ENCODE measurements around the gene AKAP1. TPM values are rescaled to one million over a fixed set of nuclear protein-coding genes. Genes with fewer than 3 reads are reported as not detected.

AKAP1 gene
- total RNA-seq, 2 experiments from 2014 or later, result 27.0 to 29.8 TPM

DNA sequence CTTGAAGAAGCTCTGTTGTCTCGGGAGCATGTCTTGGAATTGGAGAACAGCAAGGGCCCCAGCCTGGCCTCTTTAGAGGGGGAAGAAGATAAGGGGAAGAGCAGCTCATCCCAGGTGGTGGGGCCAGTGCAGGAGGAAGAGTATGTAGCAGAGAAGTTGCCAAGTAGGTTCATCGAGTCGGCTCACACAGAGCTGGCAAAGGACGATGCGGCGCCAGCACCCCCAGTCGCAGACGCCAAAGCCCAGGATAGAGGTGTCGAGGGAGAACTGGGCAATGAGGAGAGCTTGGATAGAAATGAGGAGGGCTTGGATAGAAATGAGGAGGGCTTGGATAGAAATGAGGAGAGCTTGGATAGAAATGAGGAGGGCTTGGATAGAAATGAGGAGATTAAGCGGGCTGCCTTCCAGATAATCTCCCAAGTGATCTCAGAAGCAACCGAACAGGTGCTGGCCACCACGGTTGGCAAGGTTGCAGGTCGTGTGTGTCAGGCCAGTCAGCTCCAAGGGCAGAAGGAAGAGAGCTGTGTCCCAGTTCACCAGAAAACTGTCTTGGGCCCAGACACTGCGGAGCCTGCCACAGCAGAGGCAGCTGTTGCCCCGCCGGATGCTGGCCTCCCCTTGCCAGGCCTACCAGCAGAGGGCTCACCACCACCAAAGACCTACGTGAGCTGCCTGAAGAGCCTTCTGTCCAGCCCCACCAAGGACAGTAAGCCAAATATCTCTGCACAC, 21.2 kb downstream of the AKAP1 start:
- CTCF ChIA-PET, result interaction anchor here (0.7 to 1.6 kb wide), 3 partner anchors 15 to 169 kb away, joined by 3 read pairs; no protein-coding TSS in a partner anchor
- no peak overlapping the region for H3K27ac Mint-ChIP-seq
- no peaks in the 10 kb centered on the region for H3K9me3 Mint-ChIP-seq (ENCODE audit: low read depth)
- peaks cover 9% of the 10 kb centered on the region for H3K36me3 Mint-ChIP-seq (ENCODE audit: low read depth)
- ATAC-seq (no peak), DNase-seq (no peak)
- POLR2A ChIA-PET, result no interaction called here
- H3K4me3 Mint-ChIP-seq, result no peak overlapping the region
- intact Hi-C loops (cut with DNase I, micrococcal nuclease), result no loop called here
- no peaks in the 10 kb centered on the region for H3K27me3 Mint-ChIP-seq
- peaks cover 8% of the 10 kb centered on the region for H3K4me1 Mint-ChIP-seq

DNA sequence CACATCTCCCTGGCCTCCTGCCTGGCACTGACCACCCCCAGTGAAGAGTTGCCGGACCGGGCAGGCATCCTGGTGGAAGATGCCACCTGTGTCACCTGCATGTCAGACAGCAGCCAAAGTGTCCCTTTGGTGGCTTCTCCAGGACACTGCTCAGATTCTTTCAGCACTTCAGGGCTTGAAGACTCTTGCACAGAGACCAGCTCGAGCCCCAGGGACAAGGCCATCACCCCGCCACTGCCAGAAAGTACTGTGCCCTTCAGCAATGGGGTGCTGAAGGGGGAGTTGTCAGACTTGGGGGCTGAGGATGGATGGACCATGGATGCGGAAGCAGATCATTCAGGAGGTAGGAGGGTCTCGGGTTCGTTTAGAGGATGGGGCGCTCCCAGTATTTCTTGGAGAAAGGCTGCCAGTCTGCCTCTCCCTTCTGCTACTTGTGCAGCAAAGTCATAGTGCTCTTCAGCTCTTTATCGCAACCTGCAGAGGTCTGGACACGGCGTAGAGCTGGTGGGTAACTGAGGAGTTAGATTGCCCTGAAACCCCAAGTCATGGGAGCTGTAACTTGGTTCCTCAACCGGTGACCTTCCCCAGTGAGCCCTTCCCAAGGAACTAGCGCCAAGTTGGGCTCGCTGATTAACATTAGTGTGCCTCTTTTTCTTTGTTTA, 21.9 kb downstream of the AKAP1 start:
- peaks cover 2% of the 10 kb centered on the region for H3K4me1 Mint-ChIP-seq
- peaks cover 9% of the 10 kb centered on the region for H3K36me3 Mint-ChIP-seq (ENCODE audit: low read depth)
- ChIA-PET CTCF (interaction anchor here (1.0 to 1.6 kb wide), 2 partner anchors 16 to 41 kb away, joined by 3 read pairs; no protein-coding TSS in a partner anchor), POLR2A (no interaction called here)
- ATAC-seq (no peak), DNase-seq (no peak)
- H3K4me3 Mint-ChIP-seq, result no peak overlapping the region
- intact Hi-C loops (cut with DNase I, micrococcal nuclease), result no loop called here
- no peaks in the 10 kb centered on the region for H3K27me3 Mint-ChIP-seq
- no peaks in the 10 kb centered on the region for H3K9me3 Mint-ChIP-seq (ENCODE audit: low read depth)
- no peak overlapping the region for H3K27ac Mint-ChIP-seq

DNA sequence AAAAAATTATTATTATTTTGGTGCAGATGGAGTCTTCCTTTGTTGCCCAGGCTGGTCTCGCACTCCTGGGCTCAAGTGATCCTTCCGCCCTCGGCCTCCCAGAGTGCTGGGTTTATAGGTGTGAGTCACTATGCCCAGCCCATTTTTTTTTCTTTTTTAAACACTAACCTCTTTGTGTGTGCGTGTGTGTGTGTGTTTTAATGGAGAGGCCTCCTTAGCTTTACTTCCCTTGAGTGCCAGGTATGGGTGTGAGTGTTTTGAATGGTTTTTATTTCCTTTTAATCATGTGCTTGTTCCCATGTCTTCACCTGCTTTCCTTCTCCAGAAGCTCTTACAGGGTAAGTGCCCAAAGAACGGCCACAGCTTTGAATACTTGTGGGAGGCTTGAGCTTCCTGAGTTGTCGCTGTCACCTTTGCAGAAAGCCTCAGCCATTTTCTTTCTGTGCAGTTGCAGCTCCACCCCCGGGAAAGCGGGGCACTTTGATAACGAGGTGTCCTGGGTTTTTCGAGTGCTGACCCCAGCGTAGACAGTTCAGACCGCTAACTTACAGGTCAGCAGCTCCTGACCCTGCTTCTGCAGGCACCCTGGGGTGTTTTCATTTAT, 22.6 kb downstream of the AKAP1 start:
- ChIA-PET POLR2A (no interaction called here), CTCF (interaction anchor here (1.0 to 1.6 kb wide), 2 partner anchors 17 to 42 kb away, joined by 3 read pairs; no protein-coding TSS in a partner anchor)
- H3K4me1 Mint-ChIP-seq, result no peaks in the 10 kb centered on the region
- ATAC-seq (no peak), DNase-seq (no peak)
- H3K27me3 Mint-ChIP-seq, result no peaks in the 10 kb centered on the region
- no peaks in the 10 kb centered on the region for H3K9me3 Mint-ChIP-seq (ENCODE audit: low read depth)
- peaks cover 15% of the 10 kb centered on the region for H3K36me3 Mint-ChIP-seq (ENCODE audit: low read depth)
- no peak overlapping the region for H3K27ac Mint-ChIP-seq
- intact Hi-C loops (cut with DNase I, micrococcal nuclease), result no loop called here
- no peak overlapping the region for H3K4me3 Mint-ChIP-seq

DNA sequence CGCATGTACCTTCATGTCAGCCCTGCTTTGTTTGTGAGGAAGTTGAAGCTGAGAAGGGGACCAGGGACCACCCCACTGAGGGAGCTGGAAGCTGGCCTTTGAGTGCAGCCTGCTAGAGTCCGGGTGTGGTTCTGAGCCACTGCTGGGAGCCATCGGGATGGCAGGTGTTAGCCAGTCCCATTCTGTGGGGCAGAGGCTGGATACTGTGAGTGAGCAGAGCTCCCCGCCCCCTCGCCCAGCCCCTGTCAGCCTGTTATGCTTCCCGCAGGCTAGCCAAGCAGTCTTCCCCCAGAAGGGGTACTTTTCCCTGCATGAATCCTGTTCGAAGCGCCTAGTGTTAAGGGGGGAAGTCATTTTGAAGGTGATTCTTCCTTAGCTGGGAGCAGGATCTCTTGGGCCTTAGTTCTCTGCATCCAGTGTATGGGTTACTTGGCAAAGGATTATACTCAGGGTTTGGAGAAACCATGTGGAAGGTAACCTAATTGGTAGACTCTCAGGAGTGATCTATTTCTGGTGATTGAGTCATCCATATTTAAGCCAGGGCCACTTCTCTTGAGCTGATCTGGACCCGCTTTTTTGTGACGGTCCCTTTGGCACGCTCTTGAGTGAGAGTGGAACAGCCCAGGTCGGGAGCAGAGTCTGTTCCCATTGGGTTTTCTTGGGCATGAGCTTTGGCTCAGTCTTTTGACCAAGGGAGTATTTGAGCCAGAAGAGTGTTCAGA, 23.8 kb downstream of the AKAP1 start:
- peaks cover 17% of the 10 kb centered on the region for H3K36me3 Mint-ChIP-seq (ENCODE audit: low read depth)
- no peak for ATAC-seq
- ChIA-PET POLR2A (interaction anchor here (0.6 kb wide), 1 partner anchor 246 kb away, joined by 3 read pairs; no protein-coding TSS in a partner anchor), CTCF (no interaction called here)
- DNase-seq, result no peak
- no peak overlapping the region for H3K27ac Mint-ChIP-seq
- H3K4me3 Mint-ChIP-seq, result no peak overlapping the region
- no peaks in the 10 kb centered on the region for H3K4me1 Mint-ChIP-seq
- H3K9me3 Mint-ChIP-seq (ENCODE audit: low read depth), result no peaks in the 10 kb centered on the region
- intact Hi-C loops (cut with DNase I, micrococcal nuclease), result no loop called here
- no peaks in the 10 kb centered on the region for H3K27me3 Mint-ChIP-seq

DNA sequence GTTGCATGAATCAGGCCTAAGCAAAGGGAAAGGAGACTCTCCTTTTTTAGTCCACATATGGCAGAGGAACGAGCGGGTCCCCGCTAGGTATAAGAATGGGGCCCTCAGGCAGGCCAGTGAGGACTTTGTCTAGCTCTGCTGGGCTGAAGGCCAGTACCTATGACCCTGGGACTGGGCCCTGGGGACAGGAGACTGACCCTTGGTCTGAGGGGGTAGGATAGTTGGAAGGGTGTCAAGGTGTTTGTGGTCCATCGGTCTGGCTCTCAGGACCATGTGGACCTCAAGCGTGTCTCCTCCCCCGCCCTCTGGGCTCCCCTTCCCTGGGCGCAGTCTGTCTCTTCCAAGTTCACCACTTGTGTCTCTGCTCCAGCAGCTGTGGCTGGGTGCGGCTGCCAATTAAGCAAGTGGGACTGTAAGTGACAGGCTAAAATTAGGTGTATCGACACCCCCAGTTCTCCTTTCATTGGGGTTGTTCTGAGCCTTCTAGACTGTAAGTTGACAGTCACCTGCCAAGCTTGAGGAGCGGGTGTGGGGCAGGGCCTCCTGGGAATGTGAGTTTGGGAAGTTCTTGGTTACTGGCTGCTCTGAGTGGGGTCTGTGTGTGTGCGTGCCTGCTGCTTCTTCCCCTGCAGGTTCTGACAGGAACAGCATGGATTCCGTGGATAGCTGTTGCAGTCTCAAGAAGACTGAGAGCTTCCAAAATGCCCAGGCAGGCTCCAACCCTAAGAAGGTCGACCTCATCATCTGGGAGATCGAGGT, 24.5 kb downstream of the AKAP1 start:
- no peak overlapping the region for H3K27ac Mint-ChIP-seq
- ChIA-PET CTCF (interaction anchor here (0.8 to 1.5 kb wide), 3 partner anchors 9 to 258 kb away, joined by 3 read pairs; partner anchors contain the start of gene AKAP1), POLR2A (no interaction called here)
- intact Hi-C loops (cut with DNase I, micrococcal nuclease), result no loop called here
- no peaks in the 10 kb centered on the region for H3K4me1 Mint-ChIP-seq
- no peaks in the 10 kb centered on the region for H3K27me3 Mint-ChIP-seq
- no peaks in the 10 kb centered on the region for H3K9me3 Mint-ChIP-seq (ENCODE audit: low read depth)
- no peak overlapping the region for H3K4me3 Mint-ChIP-seq
- peaks cover 22% of the 10 kb centered on the region for H3K36me3 Mint-ChIP-seq (ENCODE audit: low read depth)
- DNase-seq (no peak), ATAC-seq (no peak)

DNA sequence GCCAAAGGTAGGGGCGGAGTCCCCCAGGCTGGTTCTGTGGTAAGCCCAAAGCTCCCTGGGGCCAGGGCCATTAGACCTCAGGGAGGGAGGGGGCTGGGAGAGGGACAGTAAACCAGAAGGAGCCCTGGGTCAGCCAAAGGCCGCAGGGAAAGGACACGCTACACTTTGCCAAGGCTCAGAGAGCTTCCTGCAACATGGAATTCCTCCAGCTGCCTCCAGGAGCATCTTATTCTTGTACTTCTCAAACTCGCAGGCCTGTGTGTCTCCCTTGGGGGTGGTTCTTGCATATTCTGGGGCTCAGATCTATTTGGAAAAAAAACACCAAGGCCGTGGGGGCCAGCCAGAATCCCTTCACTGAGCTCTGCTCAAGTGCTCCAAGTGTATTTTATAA, 25.1 kb downstream of the AKAP1 start:
- POLR2A ChIA-PET, result no interaction called here
- Mint-ChIP-seq H3K36me3 (ENCODE audit: low read depth) (peaks cover 22% of the 10 kb centered on the region), H3K4me3 (no peak overlapping the region), H3K27ac (no peak overlapping the region), H3K27me3 (no peaks in the 10 kb centered on the region), H3K9me3 (ENCODE audit: low read depth) (no peaks in the 10 kb centered on the region), H3K4me1 (no peaks in the 10 kb centered on the region)
- ATAC-seq (no peak), DNase-seq (no peak)
- CTCF ChIA-PET, result interaction anchor here (0.7 to 1.5 kb wide), 4 partner anchors 9 to 290 kb away, joined by 3 read pairs; partner anchors contain the start of gene AKAP1
- intact Hi-C loops (cut with DNase I, micrococcal nuclease), result no loop called here

DNA sequence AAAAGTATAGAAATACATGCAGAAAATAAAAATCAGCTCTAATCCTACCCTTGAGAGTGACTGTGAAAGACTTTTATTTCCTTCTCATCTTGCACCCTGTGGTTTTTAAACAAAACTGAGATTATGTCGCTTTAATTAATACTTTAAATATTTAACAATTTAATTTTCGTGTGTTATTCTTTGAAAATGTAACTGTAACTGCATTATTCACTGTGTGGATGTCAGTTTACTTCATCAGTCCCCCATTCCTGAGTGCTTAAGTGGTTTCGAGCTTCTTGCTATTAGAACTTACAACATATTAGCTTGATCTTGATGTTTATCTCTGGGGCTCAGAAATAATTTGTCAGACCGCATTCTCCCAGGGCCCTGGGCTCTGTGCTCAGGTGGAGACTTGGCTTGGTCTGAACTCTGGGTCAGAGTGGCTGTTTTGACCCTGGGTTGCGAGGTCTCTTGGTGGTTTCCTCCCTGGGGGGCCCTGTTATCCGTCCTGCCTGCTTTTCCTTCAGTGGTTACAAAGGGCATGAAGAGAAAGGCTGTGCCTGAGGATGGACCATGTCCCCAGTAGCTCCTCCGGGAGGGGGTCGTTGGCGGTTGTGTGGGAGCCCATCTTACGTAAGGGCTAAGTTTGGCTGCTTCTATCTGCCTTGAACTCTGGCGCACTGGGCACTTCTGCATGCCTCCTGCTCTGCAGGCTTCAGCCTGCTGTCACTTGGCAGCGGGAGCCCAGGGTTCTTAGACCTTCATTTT, 25.7 kb downstream of the AKAP1 start:
- ChIA-PET CTCF (interaction anchor here (0.7 to 1.5 kb wide), 3 partner anchors 8 to 291 kb away, joined by 3 read pairs; partner anchors contain the start of gene AKAP1), POLR2A (no interaction called here)
- Mint-ChIP-seq H3K27ac (no peak overlapping the region), H3K9me3 (ENCODE audit: low read depth) (no peaks in the 10 kb centered on the region), H3K36me3 (ENCODE audit: low read depth) (peaks cover 22% of the 10 kb centered on the region), H3K4me1 (no peaks in the 10 kb centered on the region), H3K27me3 (no peaks in the 10 kb centered on the region), H3K4me3 (no peak overlapping the region)
- intact Hi-C loops (cut with DNase I, micrococcal nuclease), result no loop called here
- DNase-seq (no peak), ATAC-seq (no peak)

DNA sequence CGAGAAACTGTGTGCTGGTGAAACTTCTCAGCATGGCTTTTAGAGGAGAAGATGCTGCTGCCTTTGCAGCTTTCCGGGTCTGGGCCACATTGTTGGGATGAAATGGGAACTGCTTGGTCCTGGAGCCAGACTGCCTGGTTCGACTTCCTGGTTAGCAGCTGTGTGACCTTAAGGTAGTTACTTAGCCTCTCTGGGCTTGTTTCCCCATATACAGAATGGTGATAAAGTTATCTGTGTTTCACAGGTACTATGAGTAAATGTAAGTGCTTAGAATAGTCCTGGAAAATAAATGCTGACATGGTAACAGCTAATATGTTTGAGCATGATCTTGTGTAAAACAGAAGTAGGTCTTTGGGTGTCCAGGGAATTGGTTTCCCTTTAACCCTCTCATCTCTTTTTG, 26.3 kb downstream of the AKAP1 start:
- Mint-ChIP-seq H3K9me3 (ENCODE audit: low read depth) (no peaks in the 10 kb centered on the region), H3K36me3 (ENCODE audit: low read depth) (peaks cover 22% of the 10 kb centered on the region), H3K4me1 (no peaks in the 10 kb centered on the region), H3K27ac (no peak overlapping the region), H3K4me3 (no peak overlapping the region), H3K27me3 (no peaks in the 10 kb centered on the region)
- ChIA-PET CTCF (interaction anchor here (1.5 kb wide), 1 partner anchor 8 kb away, joined by 3 read pairs; no protein-coding TSS in a partner anchor), POLR2A (no interaction called here)
- DNase-seq, result no peak
- ATAC-seq, result no peak
- intact Hi-C loops (cut with DNase I, micrococcal nuclease), result no loop called here

DNA sequence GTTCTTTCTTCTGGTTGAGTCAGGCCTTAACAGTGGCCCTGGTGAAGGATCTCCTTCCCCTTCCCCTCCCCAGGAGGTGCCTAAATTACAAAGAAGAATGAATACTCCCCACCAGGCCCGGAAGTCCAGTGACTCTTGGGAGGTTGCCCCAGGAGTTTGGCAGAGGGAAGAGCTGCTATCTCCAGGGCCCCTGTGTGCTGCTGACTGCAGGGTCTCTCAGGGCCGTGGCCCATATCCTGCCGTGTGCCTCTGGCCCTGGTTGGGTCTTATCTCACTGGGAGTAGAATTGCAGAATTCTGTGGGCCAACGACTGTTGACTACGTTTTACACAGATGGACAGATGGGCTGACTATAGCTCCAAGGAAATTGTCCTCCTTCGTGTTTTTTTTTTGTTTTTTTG, 28.0 kb downstream of the AKAP1 start:
- DNase-seq (no peak), ATAC-seq (no peak)
- Mint-ChIP-seq H3K4me1 (no peaks in the 10 kb centered on the region), H3K36me3 (ENCODE audit: low read depth) (peaks cover 34% of the 10 kb centered on the region), H3K4me3 (no peak overlapping the region), H3K27me3 (no peaks in the 10 kb centered on the region), H3K9me3 (ENCODE audit: low read depth) (no peaks in the 10 kb centered on the region), H3K27ac (no peak overlapping the region)
- ChIA-PET CTCF (interaction anchor here (0.6 to 1.5 kb wide), 3 partner anchors 106 to 356 kb away, joined by 3 to 4 read pairs (median 3); no protein-coding TSS in a partner anchor), POLR2A (interaction anchor here (0.6 kb wide), 1 partner anchor 10 kb away, joined by 3 read pairs; no protein-coding TSS in a partner anchor)
- intact Hi-C loops (cut with DNase I, micrococcal nuclease), result no loop called here

DNA sequence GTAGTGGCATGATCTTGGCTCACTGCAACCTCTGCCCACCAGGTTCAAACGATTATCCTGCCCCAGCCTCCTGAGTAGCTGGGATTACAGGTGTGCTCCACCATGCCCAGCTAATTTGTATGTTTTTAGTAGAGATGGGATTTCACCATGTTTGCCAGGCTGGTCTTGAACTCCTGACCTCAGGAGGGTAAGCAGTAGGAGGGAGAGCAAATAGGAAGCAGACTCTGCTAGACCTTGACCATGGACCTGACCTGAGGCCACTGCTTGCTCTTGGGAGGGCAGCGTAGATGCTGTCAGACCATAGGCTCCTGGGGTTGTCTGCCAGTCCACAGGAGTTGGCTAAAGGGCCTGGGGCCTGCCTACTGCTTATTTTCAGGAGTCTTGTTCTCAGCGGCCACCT, 28.6 kb downstream of the AKAP1 start:
- Mint-ChIP-seq H3K27ac (no peak overlapping the region), H3K4me3 (no peak overlapping the region), H3K36me3 (ENCODE audit: low read depth) (peaks cover 37% of the 10 kb centered on the region), H3K9me3 (ENCODE audit: low read depth) (no peaks in the 10 kb centered on the region), H3K27me3 (no peaks in the 10 kb centered on the region), H3K4me1 (no peaks in the 10 kb centered on the region)
- no peak for ATAC-seq
- POLR2A ChIA-PET, result no interaction called here
- intact Hi-C loops (cut with DNase I, micrococcal nuclease), result no loop called here
- DNase-seq, result no peak
- CTCF ChIA-PET, result interaction anchor here (0.6 to 1.5 kb wide), 2 partner anchors 106 to 342 kb away, joined by 3 to 4 read pairs; no protein-coding TSS in a partner anchor
